K562 (cell line): Measurements from ENCODE around the gene MROH8. TPM values are rescaled to one million over a fixed set of nuclear protein-coding genes. Genes with fewer than 3 reads are reported as not detected.

ENCODE experiments used
- CGGBP1 ChIP-seq: fragments of 250-450 bp; sonication (Bioruptor Pico); IDR thresholded peaks from 2 replicates; pipeline ENCODE4 v1.9.0; 2021; ENCODE audit warnings: mild to moderate bottlenecking
- FOXP4 ChIP-seq: sonication (generic); formaldehyde crosslinking; IDR thresholded peaks from 2 replicates; pipeline ENCODE4 v1.8.0; 2022; ENCODE audit warnings: mild to moderate bottlenecking, missing genetic modification reagents, borderline replicate concordance
- GABPB1 ChIP-seq: sonication (generic); formaldehyde crosslinking; IDR thresholded peaks from 2 replicates; pipeline ENCODE4 v1.8.0; 2022; ENCODE audit warnings: mild to moderate bottlenecking, missing genetic modification reagents
- HMG20A ChIP-seq: fragments of 450-650 bp; formaldehyde crosslinking; conservative IDR thresholded peaks from 2 replicates; pipeline ENCODE4 v1.4.0; 2020; ENCODE audit warnings: mild to moderate bottlenecking, mixed read lengths
- KLF13 ChIP-seq: fragments of 450-650 bp; IDR thresholded peaks from 2 replicates; pipeline ENCODE4 v1.6.1; 2016; ENCODE audit warnings: missing genetic modification characterization, low read depth, mild to moderate bottlenecking, missing compliant biosample characterization, moderate library complexity, borderline replicate concordance
- MYBL2 ChIP-seq, 2 experiments: fragments of 450-650 bp in 1 of 2; sonication (generic) in 1 of 2; formaldehyde crosslinking in 1 of 2; IDR thresholded peaks; 2 replicates each; pipeline versions ENCODE4 v1.6.1 to v1.8.1; 2017 to 2022; ENCODE audit warnings: borderline replicate concordance in 1 of 2, inconsistent platforms in 1 of 2, low read depth in 1 of 2, mild to moderate bottlenecking in 1 of 2, missing genetic modification reagents in 1 of 2, moderate library complexity in 1 of 2
- MYNN ChIP-seq, 2 experiments: sonication (generic); formaldehyde crosslinking in 1 of 2; IDR thresholded peaks; 2 replicates each; pipeline versions ENCODE4 v1.5.0 to v1.6.1; 2016 to 2020; ENCODE audit warnings: antibody characterized with exemption in 1 of 2, missing genetic modification reagents in 1 of 2
- NR0B1 ChIP-seq: fragments of 450-650 bp; IDR thresholded peaks from one replicate; pipeline ENCODE4 v1.6.1; 2018; ENCODE audit warnings: mild to moderate bottlenecking, moderate library complexity; ENCODE audit not compliant: partially characterized antibody
- POU5F1 ChIP-seq: fragments of 150-350 bp; IDR thresholded peaks from 2 replicates; pipeline ENCODE4 v1.6.1; 2014; ENCODE audit warnings: borderline replicate concordance, low read length, low read depth, mild to moderate bottlenecking; ENCODE audit not compliant: partially characterized antibody
- PYGO2 ChIP-seq: fragments of 450-650 bp; IDR thresholded peaks from 2 replicates; pipeline ENCODE4 v1.6.1; 2016; ENCODE audit warnings: mild to moderate bottlenecking, missing genetic modification characterization, moderate library complexity, missing compliant biosample characterization
- RBM34 ChIP-seq: fragments of 200-400 bp; formaldehyde crosslinking; IDR thresholded peaks from 2 replicates; pipeline ENCODE4 v1.6.1; 2018; ENCODE audit warnings: low read length, borderline replicate concordance; ENCODE audit not compliant: insufficient read depth
- TAF15 ChIP-seq: fragments of 200-400 bp; formaldehyde crosslinking; IDR thresholded peaks from 2 replicates; pipeline ENCODE4 v1.6.1; 2017; ENCODE audit warnings: mild to moderate bottlenecking, low read depth, low read length, moderate library complexity
- TOE1 ChIP-seq, 2 experiments: fragments of 450-650 bp in 1 of 2; sonication (generic) in 1 of 2; formaldehyde crosslinking in 1 of 2; IDR thresholded peaks; 2 replicates each; pipeline versions ENCODE4 v1.7.1 to v1.8.0; 2016 to 2022; ENCODE audit warnings: borderline replicate concordance in 2 of 2, mild to moderate bottlenecking in 2 of 2, antibody characterized with exemption in 1 of 2, inconsistent platforms in 1 of 2, low read depth in 1 of 2, missing genetic modification reagents in 1 of 2, moderate library complexity in 1 of 2
- USF2 ChIP-seq: sonication (generic); formaldehyde crosslinking; IDR thresholded peaks from 2 replicates; pipeline ENCODE4 v1.5.0; 2020; ENCODE audit warnings: missing genetic modification reagents
- XRCC5 ChIP-seq: fragments of 200-400 bp; formaldehyde crosslinking; IDR thresholded peaks from 2 replicates; pipeline ENCODE4 v1.6.1; 2017; ENCODE audit warnings: low read depth, mild to moderate bottlenecking, low read length
- ZFPM2 ChIP-seq: fragments of 250-450 bp; sonication (Bioruptor Pico); IDR thresholded peaks from 2 replicates; pipeline ENCODE4 v1.5.1; 2022; ENCODE audit warnings: mild to moderate bottlenecking
- ZNF224 ChIP-seq: sonication (generic); formaldehyde crosslinking; IDR thresholded peaks from 2 replicates; pipeline ENCODE4 v1.8.0; 2022; ENCODE audit warnings: mild to moderate bottlenecking, missing genetic modification reagents
- ZNF253 ChIP-seq: fragments of 250-450 bp; sonication (Bioruptor Pico); conservative IDR thresholded peaks from 2 replicates; pipeline ENCODE4 v1.6.1; 2021; ENCODE audit warnings: mild to moderate bottlenecking
- ZNF436 ChIP-seq: fragments of 250-450, 450-650 bp; sonication (Bioruptor Pico); formaldehyde crosslinking; IDR thresholded peaks from 2 replicates; pipeline ENCODE4 v1.7.0; 2020; ENCODE audit warnings: mild to moderate bottlenecking
- ZNF507 ChIP-seq: conservative IDR thresholded peaks from 2 replicates; pipeline ENCODE4 v1.6.1; 2017; ENCODE audit warnings: missing genetic modification characterization, missing compliant biosample characterization
- ZNF79 ChIP-seq: fragments of 250-450 bp; sonication (Bioruptor Pico); IDR thresholded peaks from 2 replicates; pipeline ENCODE4 v1.4.0; 2020; ENCODE audit warnings: low read depth, mild to moderate bottlenecking, moderate library complexity
- polyA plus RNA-seq, 8 experiments: library from polyadenylated mRNA; depleted of rRNA in 4 of 8; stranded (reverse) in 5 of 8; unstranded in 3 of 8; fragments of >200 nt; fragmentation: Nextera tagmentation in 2 of 8; fragmentation: Illumina TruSeq in 1 of 8; extraction: Ambion mirVana in 2 of 8; extraction: Trizol in 1 of 8; gene quantifications; 2 replicates each; pipeline versions ENCODE4 v1.2.1 to v1.2.3, GENCODE V29; 2011 to 2014; ENCODE audit warnings: inconsistent platforms in 1 of 8, missing spikeins in 1 of 8
- total RNA-seq, 7 experiments: library from RNA; depleted of rRNA in 6 of 7; stranded (reverse); fragments of >200 nt in 6 of 7; fragmentation: Illumina TruSeq in 2 of 7; extraction: Trizol in 2 of 7; gene quantifications; 2 replicates each; pipeline versions ENCODE4 v1.2.1 to v1.2.3, GENCODE V29; 2011 to 2021; ENCODE audit warnings: low replicate concordance in 1 of 7

Gene MROH8
- total and polyA plus RNA-seq, 9 of the 15 experiments (the other 6 are each of a cell fraction or from before 2014, with no cell fraction given): 0.21 to 1.5 (median 0.78) TPM

GRCh38 chr20:37095599-37096414, 83.5 kb downstream of the MROH8 start, which contains the start of gene RBL1 (continued):
- TF ChIP-seq FOXP4: peak; percentile 67; the same call in 1 of the 2 replicates
- TF ChIP-seq ZFPM2 (CRISPR knock-in tag): no peak
- no peak for TF ChIP-seq ZNF253 (CRISPR knock-in tag)
- TF ChIP-seq KLF13 (tag): no peak; the same call in 1 of the 2 replicates
- TF ChIP-seq ZNF224: 0 out of 2 replicates have a peak, but pooled peaks have one; percentile 47
- no peak for TF ChIP-seq RBM34
- peak; percentile 91; the same call in 1 of the 2 replicates for TF ChIP-seq XRCC5
- TF ChIP-seq ZNF436 (CRISPR knock-in tag): no peak
- TF ChIP-seq GABPB1 (CRISPR knock-in tag): peak; percentile 88
- TF ChIP-seq NR0B1: no peak
- peak; percentile 86 for TF ChIP-seq PYGO2 (tag)
- TF ChIP-seq POU5F1: no peak
- TF ChIP-seq USF2 (CRISPR knock-in tag): no peak
- TF ChIP-seq MYNN (IDR thresholded peaks at IDR 0.05): 0 out of 2 replicates have a peak, but pooled peaks have one; percentile 23
- TF ChIP-seq MYNN (CRISPR knock-in tag; IDR thresholded peaks at IDR 0.05): no peak
- 0 out of 2 replicates have a peak, but pooled peaks have one; percentile 66 for TF ChIP-seq TOE1 (IDR thresholded peaks at IDR 0.05; ENCODE audit: borderline replicate concordance)
- TF ChIP-seq TOE1 (CRISPR knock-in tag; IDR thresholded peaks at IDR 0.05; ENCODE audit: borderline replicate concordance, low read depth): no peak
- TF ChIP-seq TAF15: no peak
- TF ChIP-seq ZNF79 (CRISPR knock-in tag): no peak
- peak; percentile 66; the same call in 1 of the 2 replicates for TF ChIP-seq MYBL2 (IDR thresholded peaks at IDR 0.05; ENCODE audit: low read depth)
- no peak for TF ChIP-seq MYBL2 (CRISPR knock-in tag; IDR thresholded peaks at IDR 0.05; ENCODE audit: borderline replicate concordance)
- no peak for TF ChIP-seq HMG20A (CRISPR knock-in tag)
- no peak for TF ChIP-seq CGGBP1 (CRISPR knock-in tag)
- no peak for TF ChIP-seq ZNF507
